Endometrium (tissue), 2 donors: ENCODE measurements around the gene ITGAL.
"Not testable (repeated sequence)": the region's sequence is repeated elsewhere in the genome, so short reads cannot be mapped to it uniquely, and the experiment has no call there.

Experiments
- FAIRE-seq: peaks from 2 replicates; lab custom pipeline; 2012; peaks lifted over from hg19 to GRCh38; lab: Jason Lieb, UNC
- donor health status: control.
- donor health status: control.

The ITGAL gene

DNA sequence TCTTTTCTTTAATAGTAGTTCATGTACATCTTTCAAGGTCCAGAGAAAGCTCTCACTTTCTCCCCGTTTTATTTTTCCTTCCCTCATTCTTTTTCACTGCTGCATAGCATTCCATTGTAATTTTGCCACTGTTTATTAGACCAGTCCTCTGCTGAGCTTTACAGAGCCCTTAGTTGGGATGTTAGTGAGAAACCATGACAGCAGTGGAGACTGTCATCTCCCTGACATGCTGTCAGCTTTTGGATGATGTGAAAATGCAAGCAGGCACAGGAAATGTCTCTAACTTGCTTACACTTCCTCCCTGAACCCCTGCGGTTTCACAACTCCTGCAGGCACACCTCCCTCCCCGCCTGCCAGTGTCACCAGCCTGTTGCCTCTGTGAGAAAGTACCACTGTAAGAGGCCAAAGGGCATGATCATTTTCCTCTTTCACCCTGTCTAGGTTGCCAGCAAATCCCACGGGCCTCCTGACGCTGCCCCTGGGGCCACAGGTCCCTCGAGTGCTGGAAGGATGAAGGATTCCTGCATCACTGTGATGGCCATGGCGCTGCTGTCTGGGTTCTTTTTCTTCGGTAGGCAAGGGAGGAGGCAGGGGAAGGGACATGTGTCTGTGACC, at the start of gene ITGAL:
ITGAL (plus strand) TSS at position 415 of the 615 bp plus-strand sequence; CDS start at position 511, 96 bp downstream.
- no peak for FAIRE-seq

DNA sequence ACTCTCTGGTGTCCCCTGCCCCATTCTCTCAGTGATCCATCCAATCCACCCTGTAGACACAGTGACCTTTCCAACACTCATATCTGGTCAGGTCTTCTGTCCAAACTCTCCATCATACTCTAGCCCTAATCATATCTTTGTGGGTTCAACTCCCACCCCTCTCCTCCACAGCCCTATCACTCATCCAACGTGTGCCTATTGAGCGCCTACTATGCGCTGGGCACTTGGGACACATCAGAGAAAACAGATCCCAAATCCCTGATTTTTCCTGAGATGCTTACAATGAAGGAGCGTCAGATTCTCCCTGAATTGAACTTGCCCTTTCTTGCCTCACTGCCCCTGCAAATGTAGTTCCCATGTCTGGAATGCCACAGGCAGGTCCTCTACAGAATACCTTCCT, 44.5 kb upstream of the ITGAL start:
- FAIRE-seq, result no peak

GRCh38 chr16:30429418-30429677, 43.2 kb upstream of the ITGAL start:
- no peak for FAIRE-seq

GRCh38 chr16:30429678-30430427, 42.7 kb upstream of the ITGAL start, which contains the start of gene DCTPP1:
TSS of gene DCTPP1 (minus strand) at chr16:30430030. CDS start at chr16:30429980, 50 bp downstream.
- FAIRE-seq, result peak; percentile 93

DNA sequence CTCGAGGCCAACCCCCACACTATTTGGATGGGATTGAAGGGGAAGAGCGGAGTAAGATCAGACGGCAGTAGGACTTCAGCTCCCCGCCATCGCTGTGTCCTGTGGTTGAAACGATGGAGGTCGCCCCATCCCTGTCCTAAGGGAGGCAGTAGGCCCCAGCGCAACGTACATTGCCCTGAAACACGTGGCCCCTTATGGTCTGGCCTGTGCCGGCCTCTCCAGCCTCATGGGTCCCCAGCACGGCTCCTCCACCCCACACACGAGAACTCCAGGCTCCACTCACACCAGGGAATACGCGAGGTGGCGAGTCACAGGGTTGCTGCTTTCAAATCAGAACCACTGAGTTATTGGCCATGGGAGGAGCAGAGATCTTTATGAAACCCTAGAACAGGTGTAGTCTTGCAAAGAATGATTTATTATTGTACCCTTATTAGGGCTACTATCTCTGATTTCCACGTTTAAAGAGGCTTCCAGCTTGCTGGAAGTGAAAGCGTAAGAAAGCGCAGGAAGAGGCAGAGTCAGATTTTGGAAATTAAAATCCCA, 42.0 kb upstream of the ITGAL start:
- no peak for FAIRE-seq

DNA sequence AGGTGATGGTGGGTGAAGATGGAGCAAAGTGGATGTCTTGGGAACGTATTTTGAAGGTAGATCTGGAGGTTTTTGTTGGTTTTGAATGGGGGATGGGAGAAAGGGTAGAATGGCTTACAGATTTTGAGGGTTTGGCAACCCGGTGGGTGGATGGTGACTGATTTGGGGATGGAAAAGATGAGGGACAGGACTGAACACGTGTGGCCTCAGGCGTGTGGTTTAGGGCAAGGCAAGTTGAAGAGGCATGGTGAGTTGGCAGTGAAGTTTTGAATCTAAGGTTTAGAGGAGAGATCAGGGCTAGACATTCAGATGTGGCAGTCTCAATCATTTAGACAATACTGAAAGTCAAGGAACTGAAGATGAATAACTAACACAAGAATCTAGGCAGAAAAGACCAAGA, 37.7 kb upstream of the ITGAL start:
- FAIRE-seq, result no peak

- FAIRE-seq, result no peak
Measured at GRCh38 chr16:30437511-30438046, 35.0 kb upstream of the ITGAL start.

- FAIRE-seq, result no peak
Measured at GRCh38 chr16:30438835-30439234, 33.7 kb upstream of the ITGAL start.

- no peak for FAIRE-seq
Measured at GRCh38 chr16:30439720-30440348, 32.7 kb upstream of the ITGAL start.

DNA sequence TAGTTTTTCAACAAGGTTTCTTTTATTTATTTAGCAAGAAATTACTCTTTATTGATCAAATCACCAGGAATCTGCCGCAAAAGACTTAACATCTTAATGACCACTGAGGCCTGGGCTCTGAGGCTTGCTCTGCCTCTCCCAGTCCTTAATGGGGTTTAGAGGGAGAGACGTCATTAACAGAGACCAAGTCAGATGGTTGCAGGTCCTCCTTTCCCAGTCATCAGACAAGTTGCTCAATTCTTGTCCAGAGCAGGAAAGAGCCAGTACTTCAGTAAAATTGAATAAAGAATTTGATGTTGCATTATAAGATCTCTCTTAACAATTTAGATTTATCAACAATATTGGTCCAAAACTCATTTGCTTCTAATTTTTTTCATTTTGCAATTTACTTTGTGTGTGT, 28.9 kb upstream of the ITGAL start:
- FAIRE-seq, result no peak

- no peak for FAIRE-seq
Measured at GRCh38 chr16:30444231-30445148, 28.1 kb upstream of the ITGAL start.

DNA sequence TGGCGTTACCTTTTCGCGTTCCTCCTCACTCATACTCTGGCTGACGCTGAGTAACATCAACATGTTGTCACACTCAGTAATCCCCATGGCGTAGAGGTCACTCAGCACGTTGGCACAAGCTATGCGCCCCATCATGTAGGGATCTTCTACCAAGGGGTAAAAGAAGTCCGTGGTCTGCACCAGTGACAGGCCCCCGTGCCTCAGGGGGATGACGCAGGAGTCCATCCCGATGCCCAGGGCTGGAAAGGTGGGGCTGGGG, 27.5 kb upstream of the ITGAL start:
- FAIRE-seq, result no peak

DNA sequence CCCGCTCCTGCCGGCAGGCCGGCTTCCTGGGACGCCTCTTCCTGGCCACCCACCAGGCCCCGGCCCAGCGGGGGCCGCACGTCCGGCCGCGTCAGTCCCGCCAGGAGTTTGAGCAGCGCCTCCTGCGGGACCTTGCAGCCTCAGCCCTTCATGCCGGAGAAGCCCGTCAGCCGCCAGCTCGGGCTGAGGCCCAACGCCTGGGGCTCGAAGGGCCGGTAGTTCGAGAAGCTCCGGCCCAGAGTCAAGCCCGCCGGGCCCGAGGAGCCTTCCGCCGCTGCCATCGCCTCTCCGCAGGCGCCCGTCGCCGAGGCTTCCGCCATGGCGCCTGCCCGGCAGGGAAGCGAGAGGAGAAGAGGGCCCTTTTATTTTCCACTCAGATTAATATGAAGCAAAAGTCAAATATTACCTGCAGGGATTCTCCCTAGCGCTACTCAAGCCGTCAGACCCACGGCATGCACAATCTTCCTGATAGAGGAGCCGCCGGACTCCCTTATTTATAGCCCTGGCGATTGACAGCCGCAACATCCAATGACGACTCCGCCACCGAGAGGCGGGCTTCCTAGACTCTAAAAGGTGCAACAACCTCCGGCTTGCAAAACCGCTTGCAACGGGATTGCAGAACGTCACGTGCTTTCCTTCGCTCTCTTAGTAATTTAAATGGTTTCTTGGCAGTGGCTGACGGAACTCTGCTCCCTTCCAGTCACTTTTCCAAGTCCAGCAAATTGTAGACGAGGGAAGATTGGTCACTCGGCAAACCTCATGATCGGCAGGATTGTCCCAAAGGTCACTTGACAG, 26.9 kb upstream of the ITGAL start, which contains the start of gene SEPHS2:
SEPHS2 (minus strand) TSS at position 467 of the 795 bp plus-strand sequence; CDS start at position 320, 147 bp downstream.
- no peak for FAIRE-seq

- FAIRE-seq, result no peak
Measured at GRCh38 chr16:30446203-30446595, 26.3 kb upstream of the ITGAL start.

GRCh38 chr16:30447512-30448226, 24.9 kb upstream of the ITGAL start:
- FAIRE-seq, result no peak

DNA sequence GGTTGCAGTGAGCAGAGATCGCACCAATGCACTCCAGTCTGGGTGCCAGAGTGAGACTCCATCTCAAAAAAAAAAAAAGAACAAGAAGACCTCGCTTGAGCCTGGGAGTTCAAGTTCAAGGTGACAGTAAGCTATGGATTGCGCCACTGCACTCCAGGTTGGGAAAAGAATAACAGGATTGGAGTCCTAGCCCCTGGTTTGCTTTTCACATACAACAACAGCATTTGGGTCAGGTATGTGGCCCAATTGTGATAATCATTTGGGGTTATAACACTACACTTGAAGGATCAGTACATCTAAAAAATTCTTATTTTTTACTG, 23.5 kb upstream of the ITGAL start:
- FAIRE-seq, result no peak

GRCh38 chr16:30452709-30453580, 19.6 kb upstream of the ITGAL start:
- not testable (repeated sequence) for FAIRE-seq

GRCh38 chr16:30456302-30456701, 16.2 kb upstream of the ITGAL start:
- no peak for FAIRE-seq

DNA sequence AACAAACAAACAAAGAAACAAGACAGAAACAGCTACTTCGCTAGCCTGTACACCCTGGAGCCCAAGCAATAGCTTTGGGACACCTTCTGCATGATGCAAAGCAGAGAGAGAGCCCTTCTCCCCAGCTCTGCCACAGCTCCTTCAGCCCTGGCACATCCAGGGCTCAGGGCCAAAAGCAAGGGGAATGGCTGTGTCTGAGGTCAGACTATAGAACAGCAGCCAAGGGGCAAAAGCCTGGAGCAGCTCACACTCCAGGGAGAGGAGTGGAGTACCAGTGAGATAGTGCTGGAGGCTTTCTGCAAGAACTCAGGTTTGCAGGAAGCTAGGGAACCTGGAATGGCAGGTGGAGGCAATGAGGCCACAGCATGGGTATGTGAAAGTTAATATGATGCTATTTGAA, 15.3 kb upstream of the ITGAL start:
- FAIRE-seq, result no peak
